Panc1 (cell line): ENCODE measurements around the gene SOSTDC1. TPM values are rescaled to one million over a fixed set of nuclear protein-coding genes. Genes with fewer than 3 reads are reported as not detected.

Source experiments
- ATAC-seq: fragments of 200-7000 bp; cut with Tn5 transposase; 2 replicates; pipeline ENCODE4 v1.9.1; 2020; ENCODE audit warnings: mild to moderate bottlenecking, moderate library complexity
- BruUV-seq: library from RNA; stranded (reverse); fragments of 400-500 nt; replicated peaks from 2 replicates; lab custom pipeline; 2021; lab: Mats Ljungman, UMichigan
- CTCF ChIA-PET: fragments of 300-600 bp; sonication (Branson Sonifier 250); formaldehyde crosslinking; loops from one replicate; lab custom pipeline; 2022; ENCODE audit warnings: antibody characterized with exemption; lab: Charles Lee
- POLR2A ChIA-PET: fragments of 300-600 bp; sonication (Branson Sonifier 250); formaldehyde crosslinking; loops from one replicate; lab custom pipeline; 2022; ENCODE audit warnings: antibody characterized with exemption; lab: Charles Lee
- DNase-seq: peaks from one replicate; pipeline ENCODE4 v3.0.0-alpha.2; 2010; ENCODE audit warnings: low read depth, low spot score
- H3K27ac ChIP-seq: 2 replicates; pipeline ENCODE4 v1.5.1; 2011; ENCODE audit warnings: mild to moderate bottlenecking, low read length, inconsistent platforms
- H3K27me3 ChIP-seq: fragments of 200-500 bp; sonication (Bioruptor generic); 2 replicates; pipeline ENCODE4 v1.6.0; 2014; ENCODE audit warnings: low read length, inconsistent platforms; ENCODE audit not compliant: control insufficient read depth, insufficient read depth
- H3K36me3 ChIP-seq: fragments of 200-500 bp; sonication (Bioruptor generic); 2 replicates; pipeline ENCODE4 v1.5.1; 2014; ENCODE audit warnings: inconsistent platforms, mild to moderate bottlenecking, low read length, moderate library complexity; ENCODE audit not compliant: control insufficient read depth, insufficient read depth
- H3K4me1 ChIP-seq: 2 replicates; pipeline ENCODE4 v1.5.1; 2011; ENCODE audit warnings: inconsistent platforms, mild to moderate bottlenecking, low read length, moderate library complexity; ENCODE audit not compliant: control insufficient read depth, insufficient read depth
- H3K4me3 ChIP-seq, 2 experiments: 2 replicates each; pipeline ENCODE4 v1.5.1; 2011 to 2012; ENCODE audit warnings: low read depth in 2 of 2, low read length in 2 of 2, mild to moderate bottlenecking in 2 of 2, inconsistent platforms in 1 of 2, moderate library complexity in 1 of 2
- H3K9me3 ChIP-seq: fragments of 200-500 bp; sonication (Bioruptor generic); 2 replicates; pipeline ENCODE4 v1.5.1; 2014; ENCODE audit warnings: low read depth, mild to moderate bottlenecking, inconsistent platforms, low read length, moderate library complexity; ENCODE audit not compliant: control insufficient read depth, insufficient read depth
- POLR2AphosphoS5 ChIP-seq: IDR thresholded peaks from 2 replicates; pipeline ENCODE4 v1.6.1; 2012; ENCODE audit warnings: mild to moderate bottlenecking, low read depth, low read length, moderate library complexity
- SIN3A ChIP-seq: IDR thresholded peaks from 2 replicates; pipeline ENCODE4 v1.6.1; 2012; ENCODE audit warnings: low read depth, mild to moderate bottlenecking, low read length, moderate library complexity, borderline replicate concordance; ENCODE audit not compliant: insufficient read depth
- TCF7L2 ChIP-seq: IDR thresholded peaks from 2 replicates; pipeline ENCODE4 v1.6.1; 2011; ENCODE audit warnings: mild to moderate bottlenecking, low read depth, low read length, inconsistent platforms
- in situ Hi-C: cut with HindIII; loops from 2 replicates; pipeline ENCODE4 v1.10.0; 2016; ENCODE audit warnings: low sequenced_read_pairs, low pct_unique_long_range_greater_than_20kb
- intact Hi-C: fragments of 100-400 bp; cut with micrococcal nuclease; formaldehyde crosslinking; loops from one replicate; pipeline ENCODE4 v1.10.0; 2022; ENCODE audit not compliant: unreplicated experiment
- total RNA-seq: library from RNA; stranded (reverse); gene quantifications from one replicate; pipeline ENCODE4 v1.2.1, GENCODE V29; 2021; ENCODE audit not compliant: unreplicated experiment
- TF ChIP-seq, protein P1 (sequence below), 2 experiments: IDR thresholded peaks; 2 replicates each; pipeline ENCODE4 v1.6.1; 2011 to 2012; ENCODE audit warnings: low read depth in 2 of 2, control low read depth in 1 of 2, low read length in 1 of 2, mild to moderate bottlenecking in 1 of 2, moderate library complexity in 1 of 2; ENCODE audit not compliant: insufficient read depth in 1 of 2
- TF ChIP-seq, protein P2 (sequence below): fragments of 450-650 bp; IDR thresholded peaks from 2 replicates; pipeline ENCODE4 v1.5.1; 2017; ENCODE audit warnings: mild to moderate bottlenecking

The SOSTDC1 gene
- total RNA-seq, 1 experiment from 2014 or later = not detected

DNA sequence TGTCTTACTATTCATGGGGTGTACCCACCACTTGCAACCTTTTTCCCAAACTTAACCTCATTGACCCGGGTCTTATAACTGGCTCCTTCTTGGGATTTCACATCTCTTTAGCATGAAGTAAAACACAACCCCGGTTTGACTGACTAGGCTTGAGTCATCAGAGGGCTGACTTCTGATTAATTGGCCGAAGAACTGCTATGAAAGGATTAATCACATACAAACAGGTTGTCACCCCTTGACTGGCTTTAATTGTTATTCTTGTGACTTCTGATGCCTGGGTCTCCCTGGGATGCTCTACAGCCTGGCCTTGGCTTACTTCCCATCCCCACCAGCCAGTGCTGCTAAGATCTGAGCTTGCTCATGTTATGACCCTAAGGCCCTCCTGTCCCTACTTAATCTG lies 35.4 kb downstream of the SOSTDC1 start:
- POLR2A ChIA-PET = no interaction called here
- DNase-seq (no peak), ATAC-seq (no peak)
- TF ChIP-seq SIN3A (no peak), POLR2AphosphoS5 (no peak), TCF7L2 (no peak)
- TF ChIP-seq, protein P1, sequence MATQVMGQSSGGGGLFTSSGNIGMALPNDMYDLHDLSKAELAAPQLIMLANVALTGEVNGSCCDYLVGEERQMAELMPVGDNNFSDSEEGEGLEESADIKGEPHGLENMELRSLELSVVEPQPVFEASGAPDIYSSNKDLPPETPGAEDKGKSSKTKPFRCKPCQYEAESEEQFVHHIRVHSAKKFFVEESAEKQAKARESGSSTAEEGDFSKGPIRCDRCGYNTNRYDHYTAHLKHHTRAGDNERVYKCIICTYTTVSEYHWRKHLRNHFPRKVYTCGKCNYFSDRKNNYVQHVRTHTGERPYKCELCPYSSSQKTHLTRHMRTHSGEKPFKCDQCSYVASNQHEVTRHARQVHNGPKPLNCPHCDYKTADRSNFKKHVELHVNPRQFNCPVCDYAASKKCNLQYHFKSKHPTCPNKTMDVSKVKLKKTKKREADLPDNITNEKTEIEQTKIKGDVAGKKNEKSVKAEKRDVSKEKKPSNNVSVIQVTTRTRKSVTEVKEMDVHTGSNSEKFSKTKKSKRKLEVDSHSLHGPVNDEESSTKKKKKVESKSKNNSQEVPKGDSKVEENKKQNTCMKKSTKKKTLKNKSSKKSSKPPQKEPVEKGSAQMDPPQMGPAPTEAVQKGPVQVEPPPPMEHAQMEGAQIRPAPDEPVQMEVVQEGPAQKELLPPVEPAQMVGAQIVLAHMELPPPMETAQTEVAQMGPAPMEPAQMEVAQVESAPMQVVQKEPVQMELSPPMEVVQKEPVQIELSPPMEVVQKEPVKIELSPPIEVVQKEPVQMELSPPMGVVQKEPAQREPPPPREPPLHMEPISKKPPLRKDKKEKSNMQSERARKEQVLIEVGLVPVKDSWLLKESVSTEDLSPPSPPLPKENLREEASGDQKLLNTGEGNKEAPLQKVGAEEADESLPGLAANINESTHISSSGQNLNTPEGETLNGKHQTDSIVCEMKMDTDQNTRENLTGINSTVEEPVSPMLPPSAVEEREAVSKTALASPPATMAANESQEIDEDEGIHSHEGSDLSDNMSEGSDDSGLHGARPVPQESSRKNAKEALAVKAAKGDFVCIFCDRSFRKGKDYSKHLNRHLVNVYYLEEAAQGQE (IDR thresholded peaks at IDR 0.05; ENCODE audit: insufficient read depth in 1 of 2, low read depth in 2 of 2, low read length in 1 of 2) = no peak
- TF ChIP-seq, protein P2, sequence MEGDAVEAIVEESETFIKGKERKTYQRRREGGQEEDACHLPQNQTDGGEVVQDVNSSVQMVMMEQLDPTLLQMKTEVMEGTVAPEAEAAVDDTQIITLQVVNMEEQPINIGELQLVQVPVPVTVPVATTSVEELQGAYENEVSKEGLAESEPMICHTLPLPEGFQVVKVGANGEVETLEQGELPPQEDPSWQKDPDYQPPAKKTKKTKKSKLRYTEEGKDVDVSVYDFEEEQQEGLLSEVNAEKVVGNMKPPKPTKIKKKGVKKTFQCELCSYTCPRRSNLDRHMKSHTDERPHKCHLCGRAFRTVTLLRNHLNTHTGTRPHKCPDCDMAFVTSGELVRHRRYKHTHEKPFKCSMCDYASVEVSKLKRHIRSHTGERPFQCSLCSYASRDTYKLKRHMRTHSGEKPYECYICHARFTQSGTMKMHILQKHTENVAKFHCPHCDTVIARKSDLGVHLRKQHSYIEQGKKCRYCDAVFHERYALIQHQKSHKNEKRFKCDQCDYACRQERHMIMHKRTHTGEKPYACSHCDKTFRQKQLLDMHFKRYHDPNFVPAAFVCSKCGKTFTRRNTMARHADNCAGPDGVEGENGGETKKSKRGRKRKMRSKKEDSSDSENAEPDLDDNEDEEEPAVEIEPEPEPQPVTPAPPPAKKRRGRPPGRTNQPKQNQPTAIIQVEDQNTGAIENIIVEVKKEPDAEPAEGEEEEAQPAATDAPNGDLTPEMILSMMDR = no peak
- Histone ChIP-seq H3K27me3 (no peaks in the 10 kb centered on the region), H3K36me3 (no peaks in the 10 kb centered on the region), H3K9me3 (no peaks in the 10 kb centered on the region), H3K4me3 (no peak overlapping the region), H3K4me1 (no peaks in the 10 kb centered on the region), H3K27ac (no peak overlapping the region)
- no TSS peak for BruUV-seq
- intact Hi-C loops = loop anchor here (5.0 kb wide), 1 partner anchor 353 kb away; no protein-coding TSS in a partner anchor
- CTCF ChIA-PET = no interaction called here
- in situ Hi-C loops = no loop called here

DNA sequence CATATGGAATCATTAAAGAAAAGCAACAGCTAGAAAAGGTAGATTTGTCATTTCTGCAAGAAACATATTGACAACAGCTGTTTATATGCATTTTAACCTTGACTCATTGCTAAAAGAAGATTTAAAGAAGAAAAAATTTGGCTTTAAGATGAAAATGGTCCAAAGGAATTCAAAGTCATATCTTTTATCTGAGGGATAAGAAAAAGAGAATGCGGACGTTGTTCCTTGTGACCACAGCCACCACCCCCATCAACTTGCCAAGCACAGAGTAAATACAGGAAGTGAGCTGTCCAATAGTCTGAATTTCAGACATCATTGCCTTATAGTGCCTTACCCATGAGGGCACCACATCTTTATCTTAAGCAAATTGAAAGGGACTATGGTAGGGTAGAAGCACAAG lies 36.9 kb downstream of the SOSTDC1 start:
- no peak for ATAC-seq
- H3K27ac ChIP-seq = no peak overlapping the region
- no peak overlapping the region for H3K4me3 ChIP-seq
- H3K36me3 ChIP-seq = no peaks in the 10 kb centered on the region
- in situ Hi-C loops (no loop called here), intact Hi-C loops (no loop called here)
- H3K27me3 ChIP-seq = no peaks in the 10 kb centered on the region
- DNase-seq = no peak
- H3K9me3 ChIP-seq = no peaks in the 10 kb centered on the region
- no TSS peak for BruUV-seq
- ChIA-PET POLR2A (no interaction called here), CTCF (interaction anchor here (1.0 kb wide), 1 partner anchor 136 kb away, joined by 3 read pairs; no protein-coding TSS in a partner anchor)
- TF ChIP-seq TCF7L2 = no peak
- TF ChIP-seq, protein P1 (IDR thresholded peaks at IDR 0.05; ENCODE audit: insufficient read depth in 1 of 2, low read depth in 2 of 2, low read length in 1 of 2) = no peak
- no peak for TF ChIP-seq POLR2AphosphoS5
- TF ChIP-seq SIN3A = no peak
- TF ChIP-seq, protein P2 = no peak
- no peaks in the 10 kb centered on the region for H3K4me1 ChIP-seq
